Naive B cell (primary cell): Measurements from ENCODE around the gene SH3TC2. TPM values are rescaled to one million over a fixed set of nuclear protein-coding genes. Genes with fewer than 3 reads are reported as not detected.
A peak's percentile ranks its signal among the peaks of the same experiment; 100 is the strongest.

Source experiments
- ATAC-seq, 2 donors: fragments of 150-1000 bp; cut with Tn5 transposase; 2 replicates each; pipeline ENCODE4 v1.10.0; 2021; ENCODE audit warnings: low read depth in 2 of 2, mild to moderate bottlenecking in 2 of 2, moderate library complexity in 2 of 2
- DNase-seq: peaks from one replicate; pipeline ENCODE4 v3.0.0; 2022
- H3K27ac Mint-ChIP-seq, 6 donors: one replicate each; pipeline ENCODE4 v1.8.0; 2020 to 2022; ENCODE audit warnings: mild to moderate bottlenecking in 6 of 6, mixed read lengths in 6 of 6, moderate library complexity in 5 of 6, inconsistent platforms in 2 of 6
- H3K27me3 Mint-ChIP-seq, 3 donors: one replicate each; pipeline ENCODE4 v1.8.0; 2021 to 2022; ENCODE audit warnings: mixed read lengths in 3 of 3, mild to moderate bottlenecking in 1 of 3
- H3K36me3 Mint-ChIP-seq, 2 donors: one replicate each; pipeline ENCODE4 v1.8.0; 2020 to 2022; ENCODE audit warnings: mixed read lengths in 2 of 2, inconsistent platforms in 1 of 2, mild to moderate bottlenecking in 1 of 2
- H3K4me1 Mint-ChIP-seq, 3 donors: one replicate each; pipeline ENCODE4 v1.8.0; 2020 to 2022; ENCODE audit warnings: mixed read lengths in 3 of 3, inconsistent platforms in 1 of 3, mild to moderate bottlenecking in 1 of 3, moderate library complexity in 1 of 3
- H3K4me3 Mint-ChIP-seq, 8 donors: one replicate each; pipeline ENCODE4 v1.8.0; 2020 to 2022; ENCODE audit warnings: mild to moderate bottlenecking in 8 of 8, mixed read lengths in 8 of 8, moderate library complexity in 8 of 8, inconsistent platforms in 2 of 8
- H3K9me3 Mint-ChIP-seq, 7 donors: one replicate each; pipeline ENCODE4 v1.8.0; 2020 to 2022; ENCODE audit warnings: mixed read lengths in 7 of 7, mild to moderate bottlenecking in 5 of 7, inconsistent platforms in 2 of 7, moderate library complexity in 1 of 7
- polyA plus RNA-seq, 6 donors: library from polyadenylated mRNA; unstranded; fragments of 300-500 nt; fragmentation: Illumina TruSeq; gene quantifications; one replicate each; pipeline ENCODE4 v1.2.3, GENCODE V29; 2021; ENCODE audit warnings: low read depth in 6 of 6

The SH3TC2 gene
- polyA plus RNA-seq, 6 donors from 2014 or later, result 0.11 TPM; not detected in 5

DNA sequence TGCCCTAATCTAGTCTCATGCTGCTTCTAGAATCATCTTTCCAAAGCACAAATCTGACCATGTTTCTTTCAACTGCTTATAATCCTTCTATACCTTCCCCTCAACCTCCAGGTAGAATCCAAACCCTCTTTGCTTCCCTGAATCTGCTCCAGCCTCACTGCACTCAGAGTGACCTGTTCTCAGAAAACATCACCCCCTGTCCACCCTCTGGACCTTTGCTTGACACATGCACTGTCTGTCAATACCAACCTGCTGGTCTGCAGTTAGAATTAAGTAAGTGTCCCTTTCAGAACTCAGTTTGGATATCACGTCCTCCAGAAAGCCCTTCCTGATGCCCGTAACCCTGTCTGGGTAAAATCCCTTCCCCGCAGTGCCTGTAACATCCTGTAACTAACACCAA, 63.1 kb downstream of the SH3TC2 start:
- ATAC-seq, result no peak
- Mint-ChIP-seq H3K9me3 (no peaks in the 10 kb centered on the region), H3K4me3 (no peak overlapping the region), H3K27me3 (peaks cover 33 to 47% (median 41%) of the 10 kb centered on the region in 3 donors), H3K27ac (peak overlapping the region in 1 of 6 donors; percentile 35), H3K36me3 (no peaks in the 10 kb centered on the region), H3K4me1 (no peaks in the 10 kb centered on the region)
- no peak for DNase-seq

- Mint-ChIP-seq H3K4me3 (no peak overlapping the region), H3K9me3 (no peaks in the 10 kb centered on the region), H3K27me3 (peaks cover 33 to 55% (median 49%) of the 10 kb centered on the region in 3 donors), H3K36me3 (no peaks in the 10 kb centered on the region), H3K27ac (peak overlapping the region in 1 of 6 donors; percentile 16), H3K4me1 (no peaks in the 10 kb centered on the region)
- DNase-seq (peak; percentile 34), ATAC-seq (peak in 1 of 2 donors; percentile 45)
Observed at GRCh38 chr5:148998174-148998797, 64.6 kb downstream of the SH3TC2 start.

GRCh38 chr5:148996270-148996669, 66.6 kb downstream of the SH3TC2 start:
- Mint-ChIP-seq H3K4me1 (no peaks in the 10 kb centered on the region), H3K27me3 (peaks cover 30 to 50% (median 48%) of the 10 kb centered on the region in 3 donors), H3K9me3 (no peaks in the 10 kb centered on the region), H3K27ac (no peak overlapping the region), H3K36me3 (no peaks in the 10 kb centered on the region), H3K4me3 (peak overlapping the region in 1 of 8 donors; percentile 41)
- no peak for ATAC-seq
- no peak for DNase-seq

- H3K4me1 Mint-ChIP-seq, result no peaks in the 10 kb centered on the region
- no peaks in the 10 kb centered on the region for H3K36me3 Mint-ChIP-seq
- ATAC-seq (no peak), DNase-seq (no peak)
- no peaks in the 10 kb centered on the region for H3K9me3 Mint-ChIP-seq
- peak overlapping the region in 1 of 8 donors; percentile 41 for H3K4me3 Mint-ChIP-seq
- H3K27ac Mint-ChIP-seq, result no peak overlapping the region
- peaks cover 29 to 50% (median 44%) of the 10 kb centered on the region in 3 donors for H3K27me3 Mint-ChIP-seq
Observed at GRCh38 chr5:148995791-148996190, 67.1 kb downstream of the SH3TC2 start.

- Mint-ChIP-seq H3K4me3 (no peak overlapping the region), H3K27me3 (peaks cover 33 to 51% (median 38%) of the 10 kb centered on the region in 3 donors), H3K9me3 (no peaks in the 10 kb centered on the region), H3K27ac (no peak overlapping the region), H3K4me1 (no peaks in the 10 kb centered on the region), H3K36me3 (no peaks in the 10 kb centered on the region)
- DNase-seq, result no peak
- ATAC-seq, result no peak
Observed at GRCh38 chr5:148993283-148993936, 69.5 kb downstream of the SH3TC2 start.

GRCh38 chr5:148992265-148992664, 70.6 kb downstream of the SH3TC2 start:
- Mint-ChIP-seq H3K4me1 (no peaks in the 10 kb centered on the region), H3K36me3 (no peaks in the 10 kb centered on the region), H3K27me3 (peaks cover 27 to 48% (median 36%) of the 10 kb centered on the region in 3 donors), H3K9me3 (no peaks in the 10 kb centered on the region), H3K27ac (no peak overlapping the region), H3K4me3 (no peak overlapping the region)
- ATAC-seq (no peak), DNase-seq (no peak)

- Mint-ChIP-seq H3K9me3 (no peaks in the 10 kb centered on the region), H3K27me3 (peaks cover 21 to 41% (median 31%) of the 10 kb centered on the region in 3 donors), H3K4me3 (no peak overlapping the region), H3K4me1 (no peaks in the 10 kb centered on the region), H3K27ac (no peak overlapping the region), H3K36me3 (no peaks in the 10 kb centered on the region)
- ATAC-seq (no peak), DNase-seq (no peak)
Observed at GRCh38 chr5:148991566-148991965, 71.3 kb downstream of the SH3TC2 start.

GRCh38 chr5:148990817-148991216, 72.0 kb downstream of the SH3TC2 start:
- ATAC-seq, result no peak
- Mint-ChIP-seq H3K4me1 (no peaks in the 10 kb centered on the region), H3K36me3 (no peaks in the 10 kb centered on the region), H3K4me3 (no peak overlapping the region), H3K27me3 (peaks cover 14 to 35% (median 27%) of the 10 kb centered on the region in 3 donors), H3K27ac (no peak overlapping the region), H3K9me3 (no peaks in the 10 kb centered on the region)
- no peak for DNase-seq

GRCh38 chr5:148989567-148989966, 73.3 kb downstream of the SH3TC2 start:
- Mint-ChIP-seq H3K4me3 (no peak overlapping the region), H3K27me3 (peaks cover 14 to 34% (median 23%) of the 10 kb centered on the region in 3 donors), H3K27ac (no peak overlapping the region), H3K36me3 (no peaks in the 10 kb centered on the region), H3K4me1 (no peaks in the 10 kb centered on the region), H3K9me3 (peaks cover 0 to 4% (median 0%) of the 10 kb centered on the region in 7 donors)
- ATAC-seq (no peak), DNase-seq (no peak)

- Mint-ChIP-seq H3K36me3 (peaks cover 0 to 11% of the 10 kb centered on the region in 2 donors), H3K4me3 (no peak overlapping the region), H3K9me3 (peaks cover 2 to 17% (median 6%) of the 10 kb centered on the region in 7 donors), H3K4me1 (no peaks in the 10 kb centered on the region), H3K27me3 (peaks cover 14 to 39% (median 22%) of the 10 kb centered on the region in 3 donors), H3K27ac (no peak overlapping the region)
- DNase-seq (no peak), ATAC-seq (no peak)
Observed at GRCh38 chr5:148988328-148988727, 74.5 kb downstream of the SH3TC2 start.

DNA sequence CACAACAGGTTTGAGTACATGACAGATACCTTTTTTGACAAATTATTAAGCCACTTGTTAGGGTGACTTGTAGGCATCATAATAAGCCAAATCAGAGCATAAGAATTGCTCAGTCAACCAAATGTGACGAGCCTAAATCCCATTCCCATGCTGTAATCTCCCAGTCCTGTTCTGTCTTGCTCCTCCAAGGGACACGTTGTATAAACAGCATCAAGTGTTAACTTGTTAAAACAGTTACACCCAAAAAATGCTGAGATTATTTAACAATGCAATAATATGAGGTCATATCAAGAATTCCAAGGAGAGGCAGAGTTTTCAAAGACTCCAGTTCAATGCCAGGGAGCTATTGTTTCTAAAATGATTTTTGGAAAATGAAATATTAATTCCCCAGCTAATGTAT, 76.2 kb downstream of the SH3TC2 start:
- H3K9me3 Mint-ChIP-seq, result peaks cover 2 to 21% (median 6%) of the 10 kb centered on the region in 7 donors
- H3K27ac Mint-ChIP-seq, result no peak overlapping the region
- ATAC-seq, result no peak
- H3K4me1 Mint-ChIP-seq, result no peaks in the 10 kb centered on the region
- peaks cover 0 to 12% of the 10 kb centered on the region in 2 donors for H3K36me3 Mint-ChIP-seq
- H3K4me3 Mint-ChIP-seq, result no peak overlapping the region
- no peak for DNase-seq
- H3K27me3 Mint-ChIP-seq, result peaks cover 14 to 41% (median 22%) of the 10 kb centered on the region in 3 donors

GRCh38 chr5:148984345-148984744, 78.5 kb downstream of the SH3TC2 start:
- ATAC-seq, result no peak

GRCh38 chr5:148981353-148981752, 81.5 kb downstream of the SH3TC2 start:
- ATAC-seq (no peak), DNase-seq (no peak)
- Mint-ChIP-seq H3K27me3 (peaks cover 12 to 40% (median 19%) of the 10 kb centered on the region in 3 donors), H3K36me3 (peaks cover 0 to 12% of the 10 kb centered on the region in 2 donors), H3K4me3 (no peak overlapping the region), H3K9me3 (peaks cover 2 to 21% (median 6%) of the 10 kb centered on the region in 7 donors), H3K4me1 (no peaks in the 10 kb centered on the region), H3K27ac (no peak overlapping the region)

More at GRCh38 chr5:148984345-148984744, 78.5 kb downstream of the SH3TC2 start:
- Mint-ChIP-seq H3K36me3 (peaks cover 0 to 12% of the 10 kb centered on the region in 2 donors), H3K9me3 (peaks cover 2 to 21% (median 6%) of the 10 kb centered on the region in 7 donors), H3K27ac (peak overlapping the region in 1 of 6 donors; percentile 82), H3K4me1 (no peaks in the 10 kb centered on the region), H3K27me3 (peaks cover 9 to 38% (median 17%) of the 10 kb centered on the region in 3 donors), H3K4me3 (no peak overlapping the region)
- DNase-seq, result no peak

DNA sequence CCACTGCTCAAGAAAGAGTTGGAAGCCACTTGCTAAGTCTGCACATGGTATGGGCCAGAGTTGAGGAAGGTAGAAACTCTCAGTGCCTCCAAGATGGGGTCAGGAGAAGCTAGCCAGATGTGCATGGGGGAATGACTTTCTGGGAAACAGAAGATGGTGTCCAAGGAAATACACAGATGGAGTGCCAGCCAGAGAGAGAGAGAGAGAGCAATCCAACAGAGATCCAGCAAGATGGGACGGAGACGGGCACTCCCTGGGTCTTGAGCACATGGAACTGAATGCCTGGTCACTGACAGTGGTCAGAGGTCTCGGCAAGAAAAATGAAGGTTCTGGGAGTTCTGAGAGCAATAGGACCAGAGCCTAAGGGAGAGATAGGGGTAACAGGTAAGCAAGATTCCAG, 82.1 kb downstream of the SH3TC2 start:
- Mint-ChIP-seq H3K36me3 (peaks cover 0 to 12% of the 10 kb centered on the region in 2 donors), H3K4me3 (no peak overlapping the region), H3K9me3 (peaks cover 2 to 21% (median 6%) of the 10 kb centered on the region in 7 donors), H3K4me1 (no peaks in the 10 kb centered on the region), H3K27me3 (peaks cover 12 to 40% (median 19%) of the 10 kb centered on the region in 3 donors), H3K27ac (no peak overlapping the region)
- DNase-seq, result no peak
- ATAC-seq, result no peak
